HFFc6 (cell line): ENCODE data around the gene EAF2. TPM values are rescaled to one million over a fixed set of nuclear protein-coding genes. Genes with fewer than 3 reads are reported as not detected.
A peak's percentile ranks its signal among the peaks of the same experiment; 100 is the strongest.

ENCODE experiments used
- DNase-seq: peaks from one replicate; pipeline ENCODE4 v3.0.0-alpha.2; 2018
- H3K27ac Mint-ChIP-seq: 2 replicates; pipeline ENCODE4 v1.8.0; 2020; ENCODE audit warnings: mild to moderate bottlenecking, mixed read lengths
- H3K27me3 Mint-ChIP-seq: 2 replicates; pipeline ENCODE4 v1.8.0; 2021; ENCODE audit warnings: mild to moderate bottlenecking, moderate library complexity, mixed read lengths; ENCODE audit not compliant: insufficient read depth
- H3K36me3 Mint-ChIP-seq: 2 replicates; pipeline ENCODE4 v1.8.0; 2021; ENCODE audit warnings: low read depth, mixed read lengths
- H3K4me1 Mint-ChIP-seq: 2 replicates; pipeline ENCODE4 v1.8.0; 2020; ENCODE audit warnings: low read depth, mixed read lengths
- H3K4me3 Mint-ChIP-seq: 2 replicates; pipeline ENCODE4 v1.8.0; 2020; ENCODE audit warnings: mild to moderate bottlenecking, moderate library complexity, mixed read lengths
- H3K9me3 Mint-ChIP-seq: 2 replicates; pipeline ENCODE4 v1.8.0; 2020; ENCODE audit warnings: mild to moderate bottlenecking, mixed read lengths
- CTCF ChIP-seq: fragments of 200-600 bp; sonication (generic); IDR thresholded peaks from 2 replicates; pipeline ENCODE4 v1.5.0; 2021; ENCODE audit warnings: antibody characterized with exemption, mild to moderate bottlenecking
- total RNA-seq, 6 experiments: library from RNA; stranded (reverse); fragmentation: NEBNext Ultra II Directional; extraction: Animal tissue kit (Norgen Biotek cat#: 25700); gene quantifications; 2 replicates in 1 of 6; 3 replicates in 5 of 6; pipeline ENCODE4 v1.2.3, GENCODE V29; 2021

EAF2 gene
- total RNA-seq, 6 experiments from 2014 or later: 1.4 to 1.8 (median 1.7) TPM

DNA sequence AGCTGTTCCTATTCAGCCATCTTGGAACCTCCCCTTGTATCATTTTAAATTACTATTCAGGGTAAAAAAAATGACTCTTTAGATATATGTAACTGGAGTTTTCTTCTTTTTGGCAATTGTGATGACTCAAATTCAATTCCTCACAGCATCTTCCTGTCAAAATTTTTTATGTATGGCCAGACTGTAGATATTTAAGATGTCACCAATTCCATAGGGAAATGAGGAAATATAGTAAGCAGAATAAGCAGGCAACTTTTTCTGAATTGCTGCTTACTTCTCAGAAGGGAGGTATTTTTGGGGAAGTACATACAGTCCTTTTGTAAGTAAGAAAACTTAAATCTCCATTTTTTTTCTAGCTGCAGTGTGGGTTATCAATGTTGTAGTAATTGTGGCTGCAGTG is 28.8 kb downstream of the EAF2 start:
- Mint-ChIP-seq H3K4me3 (no peak overlapping the region), H3K36me3 (no peaks in the 10 kb centered on the region), H3K9me3 (no peaks in the 10 kb centered on the region), H3K4me1 (no peaks in the 10 kb centered on the region), H3K27me3 (no peaks in the 10 kb centered on the region), H3K27ac (no peak overlapping the region)
- no peak for TF ChIP-seq CTCF
- DNase-seq: no peak

DNA sequence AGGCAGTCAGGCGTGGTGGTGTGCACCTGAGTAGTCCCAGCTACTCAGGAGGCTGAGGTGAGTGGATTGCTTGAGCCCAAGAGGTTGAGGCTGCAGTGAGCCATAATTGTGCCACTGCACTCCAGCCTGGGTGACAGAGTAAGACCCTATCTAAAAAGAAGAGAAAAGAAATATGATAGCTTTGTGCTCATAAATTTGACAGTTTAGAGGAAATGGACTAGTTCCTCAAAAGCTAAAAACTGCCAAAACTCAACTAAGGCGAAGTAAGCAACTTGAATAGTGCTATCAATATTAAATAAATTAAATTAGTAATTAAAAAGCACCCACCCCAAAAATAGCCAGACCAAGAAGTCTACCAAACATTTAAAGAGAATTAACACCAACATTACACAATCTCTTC is 34.7 kb downstream of the EAF2 start:
- no peaks in the 10 kb centered on the region for H3K36me3 Mint-ChIP-seq
- H3K27me3 Mint-ChIP-seq: no peaks in the 10 kb centered on the region

DNA sequence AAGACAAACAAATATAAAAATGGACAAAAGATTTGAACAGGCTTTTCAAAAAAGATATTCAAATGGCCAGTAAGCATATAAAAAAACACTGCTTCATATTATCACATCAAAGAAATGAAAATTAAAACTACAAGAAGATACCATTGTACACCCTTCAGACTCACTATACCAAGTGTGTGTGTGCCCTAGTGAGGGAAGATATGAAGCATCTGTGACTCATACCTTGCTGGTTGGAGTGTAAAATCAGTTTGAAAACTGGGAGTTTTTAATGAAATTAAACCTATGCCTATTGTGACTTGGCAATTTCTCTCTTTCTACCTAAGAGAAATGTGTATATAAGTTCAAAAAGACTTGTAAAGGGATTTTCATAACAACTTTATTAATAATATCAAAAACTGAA is 35.7 kb downstream of the EAF2 start:
- H3K9me3 Mint-ChIP-seq: no peaks in the 10 kb centered on the region
- no peak for DNase-seq
- H3K27ac Mint-ChIP-seq: no peak overlapping the region
- no peaks in the 10 kb centered on the region for H3K4me1 Mint-ChIP-seq
- no peaks in the 10 kb centered on the region for H3K36me3 Mint-ChIP-seq
- TF ChIP-seq CTCF: no peak
- H3K4me3 Mint-ChIP-seq: no peak overlapping the region
- no peaks in the 10 kb centered on the region for H3K27me3 Mint-ChIP-seq

More for the DNA sequence above, 34.7 kb downstream of the EAF2 start:
- no peaks in the 10 kb centered on the region for H3K9me3 Mint-ChIP-seq
- TF ChIP-seq CTCF: no peak
- DNase-seq: no peak
- H3K4me3 Mint-ChIP-seq: no peak overlapping the region
- no peak overlapping the region for H3K27ac Mint-ChIP-seq
- H3K4me1 Mint-ChIP-seq: no peaks in the 10 kb centered on the region

DNA sequence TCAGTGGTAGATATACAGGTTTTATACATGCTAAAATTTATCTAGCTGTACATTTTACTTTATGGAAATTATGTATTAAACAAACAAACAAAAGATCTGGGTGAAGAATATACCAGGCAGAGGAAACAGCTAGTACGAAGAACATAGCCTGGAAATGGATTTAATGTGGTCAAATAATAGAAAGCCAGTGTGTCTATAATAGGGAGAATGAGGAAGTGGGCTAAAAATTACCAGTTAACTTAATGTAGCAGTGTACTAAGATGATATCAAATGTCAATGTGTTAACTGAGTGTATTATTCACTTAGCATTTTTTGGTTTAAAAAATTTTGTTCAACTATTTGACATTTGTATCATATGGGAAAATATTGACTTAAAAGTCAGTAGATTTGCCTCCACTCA is 36.4 kb downstream of the EAF2 start:
- H3K27ac Mint-ChIP-seq: no peak overlapping the region
- DNase-seq: no peak
- no peak for TF ChIP-seq CTCF
- H3K4me1 Mint-ChIP-seq: no peaks in the 10 kb centered on the region
- no peaks in the 10 kb centered on the region for H3K27me3 Mint-ChIP-seq
- no peak overlapping the region for H3K4me3 Mint-ChIP-seq
- no peaks in the 10 kb centered on the region for H3K36me3 Mint-ChIP-seq
- H3K9me3 Mint-ChIP-seq: no peaks in the 10 kb centered on the region

DNA sequence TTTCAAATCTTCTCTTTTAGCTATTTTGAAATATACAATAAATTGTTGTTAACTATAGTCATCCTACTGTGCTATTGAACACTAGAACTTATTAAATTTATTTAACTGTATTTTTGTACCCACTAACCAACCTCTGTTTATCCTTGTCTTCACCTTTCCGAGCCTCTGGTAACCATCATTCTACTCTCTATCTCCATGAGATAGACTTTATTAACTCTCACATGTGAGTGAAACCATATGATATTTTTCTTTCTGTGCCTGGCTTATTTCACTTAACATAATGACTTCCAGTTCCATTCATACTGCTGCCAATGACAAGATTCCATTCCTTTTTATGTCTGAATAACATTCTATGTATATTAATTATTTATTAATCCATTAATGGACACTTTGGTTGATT is 43.4 kb downstream of the EAF2 start:
- no peak for DNase-seq
- Mint-ChIP-seq H3K27ac (no peak overlapping the region), H3K27me3 (no peaks in the 10 kb centered on the region), H3K4me1 (no peaks in the 10 kb centered on the region), H3K9me3 (no peaks in the 10 kb centered on the region), H3K4me3 (no peak overlapping the region), H3K36me3 (no peaks in the 10 kb centered on the region)
- no peak for TF ChIP-seq CTCF

DNA sequence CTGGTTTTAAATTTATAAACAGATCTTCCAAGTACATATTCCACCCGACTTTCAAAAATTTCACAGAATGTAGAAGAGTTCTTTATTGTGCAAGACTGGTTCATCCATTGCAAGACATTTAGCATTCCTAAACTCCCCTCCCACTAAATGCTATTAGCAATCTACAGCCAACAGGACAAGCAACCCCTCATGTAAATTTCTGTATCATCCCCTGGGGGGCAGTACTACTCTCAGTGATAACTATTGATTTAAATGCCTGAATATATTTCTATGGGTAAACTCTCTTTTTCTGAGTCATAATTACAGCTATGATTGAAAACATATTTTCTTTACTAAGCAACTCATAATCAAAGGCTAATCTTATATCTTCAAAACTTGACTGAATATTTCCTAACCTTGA is 48.5 kb downstream of the EAF2 start:
- no peaks in the 10 kb centered on the region for H3K9me3 Mint-ChIP-seq
- DNase-seq: peak; percentile 5
- peaks cover 11% of the 10 kb centered on the region for H3K4me1 Mint-ChIP-seq
- no peak overlapping the region for H3K4me3 Mint-ChIP-seq
- peak; percentile 68 for TF ChIP-seq CTCF
- H3K27ac Mint-ChIP-seq: no peak overlapping the region
- no peaks in the 10 kb centered on the region for H3K36me3 Mint-ChIP-seq
- no peaks in the 10 kb centered on the region for H3K27me3 Mint-ChIP-seq
